NCI-H345 (cell line): ENCODE measurements around the gene HPD.
"Not testable (repeated sequence)": the region's sequence is repeated elsewhere in the genome, so short reads cannot be mapped to it uniquely, and the experiment has no call there.

Experiments
- DNase-seq: peaks from one replicate; lab custom pipeline; 2025; lab: John Stamatoyannopoulos, UW

HPD gene

GRCh38 chr12:121866331-121866730 lies 7.7 kb upstream of the HPD start:
- no peak for DNase-seq

DNA sequence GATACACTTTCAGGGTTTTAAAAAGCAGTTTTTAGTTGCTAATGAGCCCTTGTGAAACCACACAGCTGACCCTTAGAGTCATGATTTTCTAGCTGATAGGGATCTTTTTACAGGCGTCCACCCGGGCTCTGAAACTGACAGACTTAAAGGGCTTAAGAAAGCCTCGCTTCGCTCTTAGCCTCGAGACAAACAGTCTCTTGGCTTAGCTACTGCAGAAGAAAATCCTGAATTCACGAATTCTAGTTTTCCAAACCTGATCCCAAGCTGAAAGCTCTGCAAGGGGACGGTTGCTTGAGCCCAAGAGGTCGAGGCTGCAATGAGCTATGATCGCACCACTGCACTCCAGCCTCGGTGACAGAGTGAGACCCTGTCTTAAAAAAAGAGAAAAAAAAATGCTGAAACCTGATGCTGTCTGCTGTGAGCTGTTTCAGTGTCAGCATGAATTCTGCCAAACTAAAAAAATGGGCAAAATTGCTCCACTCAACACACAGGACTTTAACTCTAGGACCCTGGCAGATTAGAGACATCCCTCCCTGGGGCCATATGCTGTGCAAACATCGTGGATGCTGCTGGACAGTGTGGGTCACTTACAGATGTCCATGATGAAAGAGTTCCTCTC lies 3.1 kb upstream of the HPD start:
- no peak for DNase-seq

GRCh38 chr12:121860699-121861098 lies 2.0 kb upstream of the HPD start:
- DNase-seq, result not testable (repeated sequence)

- DNase-seq, result peak; percentile 5
Measured at GRCh38 chr12:121860257-121860656, 1.6 kb upstream of the HPD start.

DNA sequence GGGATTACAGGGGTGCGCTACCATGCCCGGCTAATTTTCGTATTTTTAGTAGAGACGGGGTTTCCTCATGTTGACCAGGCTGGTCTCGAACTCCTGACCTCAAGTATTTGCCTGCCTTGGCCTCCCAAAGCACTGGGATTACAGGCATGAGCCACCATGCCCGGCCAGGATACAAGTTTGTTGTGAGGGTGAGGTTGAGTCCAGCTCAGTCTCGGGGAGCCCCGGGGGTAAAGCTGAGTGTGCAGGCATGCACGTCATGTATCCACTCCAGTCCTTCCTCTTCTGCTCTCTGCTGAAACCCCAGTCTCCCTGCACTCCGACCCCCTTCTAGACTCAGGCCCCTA lies 369 bp downstream of the HPD start:
- no peak for DNase-seq

DNA sequence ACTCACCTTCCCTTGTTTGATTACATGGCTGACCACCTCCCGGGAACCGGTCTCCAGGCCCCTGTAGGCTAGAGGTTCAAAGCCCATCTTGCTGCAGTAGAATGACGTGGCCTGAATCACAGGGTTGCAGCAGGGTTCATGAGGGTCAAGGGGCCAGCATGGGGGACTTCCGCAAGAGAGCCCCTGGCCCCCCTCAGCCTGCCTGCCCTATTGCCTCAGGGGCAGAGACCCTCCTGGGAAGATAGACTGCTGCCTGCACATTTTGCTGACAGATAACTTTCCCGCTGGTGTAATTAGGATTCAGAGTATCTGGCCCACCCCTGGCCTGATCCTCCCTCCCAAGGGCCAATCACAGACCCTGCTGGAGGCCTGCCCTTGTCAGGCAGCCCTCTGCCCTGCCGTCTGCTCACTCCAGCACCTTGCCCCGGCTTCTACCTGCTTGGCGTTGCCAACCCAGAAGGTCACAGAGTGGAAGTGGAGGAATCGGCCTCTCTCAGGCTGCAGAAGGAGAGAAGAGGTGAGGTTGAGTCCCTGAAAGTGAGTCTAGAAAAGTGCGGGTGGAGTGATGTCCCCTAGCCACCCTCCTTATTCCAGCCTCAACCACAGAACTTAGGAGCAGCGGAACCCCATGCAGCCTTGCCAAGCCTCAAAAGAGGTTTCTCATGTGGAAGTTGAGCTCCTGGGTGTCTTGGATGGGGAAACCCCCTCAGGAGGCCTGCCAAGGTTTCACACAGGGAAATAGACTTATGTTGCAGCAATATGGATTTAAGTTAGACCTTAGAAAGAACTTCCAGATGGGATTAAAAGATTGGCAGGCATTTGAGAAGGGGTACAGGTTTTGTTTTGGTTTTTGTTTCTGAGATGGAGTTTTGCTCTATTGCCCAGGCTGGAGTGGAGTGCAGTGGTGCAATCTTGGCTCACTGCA lies 1.1 kb downstream of the HPD start:
- no peak for DNase-seq

DNA sequence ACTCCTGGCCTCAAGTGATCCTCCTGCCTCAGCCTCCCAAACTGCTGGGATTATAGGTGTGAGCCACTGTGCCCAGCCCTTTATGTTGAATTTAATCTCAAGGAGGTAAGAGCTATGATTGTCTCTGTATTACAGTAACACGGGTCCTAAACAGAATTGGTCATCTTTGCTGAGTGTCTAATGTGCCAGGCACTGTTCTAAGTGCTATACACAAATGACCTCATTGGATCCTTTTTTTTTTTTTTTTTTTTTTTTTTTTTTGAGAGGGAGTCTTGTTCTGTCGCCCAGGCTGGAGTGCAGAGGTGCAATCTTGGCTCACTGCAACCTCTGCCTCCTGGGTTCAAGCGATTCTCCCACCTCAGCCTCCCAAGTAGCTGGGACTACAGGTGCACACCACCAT lies 6.3 kb downstream of the HPD start:
- not testable (repeated sequence) for DNase-seq

DNA sequence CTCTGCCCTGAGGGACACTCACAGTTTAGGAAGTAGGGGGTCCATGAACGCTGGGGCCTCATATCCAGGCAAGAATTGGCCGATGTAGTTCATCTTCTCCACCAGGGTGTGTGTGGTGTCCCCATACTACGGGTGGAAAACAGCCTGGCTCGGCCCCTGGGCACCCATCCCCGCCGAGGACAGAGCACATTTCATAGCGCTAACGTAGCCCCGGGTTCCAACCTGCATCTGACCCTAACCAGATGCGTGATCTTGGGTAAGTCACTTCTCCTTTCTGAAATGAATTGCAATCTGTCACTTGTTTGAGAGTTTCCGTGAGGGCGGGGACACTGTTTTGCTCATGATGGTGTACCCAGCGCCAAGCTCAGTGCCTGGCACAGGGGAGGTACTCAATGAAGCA lies 9.0 kb downstream of the HPD start:
- DNase-seq, result no peak

- no peak for DNase-seq
Measured at GRCh38 chr12:121849211-121849610, 9.4 kb downstream of the HPD start.

DNA sequence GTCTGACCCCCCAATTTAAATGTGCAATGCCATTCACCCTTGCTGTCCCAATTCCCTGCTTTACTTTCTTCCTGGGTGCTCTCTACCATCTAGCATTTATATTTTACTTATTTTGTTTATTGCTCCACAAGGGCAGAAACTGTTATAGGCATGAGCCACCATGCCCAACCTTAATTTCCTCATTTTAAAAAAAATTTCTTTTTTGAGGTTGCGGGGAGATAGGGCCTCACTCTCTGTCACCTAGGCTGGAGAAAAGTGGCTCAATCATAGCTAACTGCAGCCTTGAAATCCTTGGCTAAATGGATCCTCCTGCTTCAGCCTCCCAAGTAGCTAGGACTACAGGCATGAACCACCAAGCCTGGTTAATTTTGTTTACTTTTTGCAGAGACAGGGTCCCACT lies 13.0 kb downstream of the HPD start:
- no peak for DNase-seq

GRCh38 chr12:121843236-121843982 lies 15.2 kb downstream of the HPD start:
- DNase-seq, result no peak

DNA sequence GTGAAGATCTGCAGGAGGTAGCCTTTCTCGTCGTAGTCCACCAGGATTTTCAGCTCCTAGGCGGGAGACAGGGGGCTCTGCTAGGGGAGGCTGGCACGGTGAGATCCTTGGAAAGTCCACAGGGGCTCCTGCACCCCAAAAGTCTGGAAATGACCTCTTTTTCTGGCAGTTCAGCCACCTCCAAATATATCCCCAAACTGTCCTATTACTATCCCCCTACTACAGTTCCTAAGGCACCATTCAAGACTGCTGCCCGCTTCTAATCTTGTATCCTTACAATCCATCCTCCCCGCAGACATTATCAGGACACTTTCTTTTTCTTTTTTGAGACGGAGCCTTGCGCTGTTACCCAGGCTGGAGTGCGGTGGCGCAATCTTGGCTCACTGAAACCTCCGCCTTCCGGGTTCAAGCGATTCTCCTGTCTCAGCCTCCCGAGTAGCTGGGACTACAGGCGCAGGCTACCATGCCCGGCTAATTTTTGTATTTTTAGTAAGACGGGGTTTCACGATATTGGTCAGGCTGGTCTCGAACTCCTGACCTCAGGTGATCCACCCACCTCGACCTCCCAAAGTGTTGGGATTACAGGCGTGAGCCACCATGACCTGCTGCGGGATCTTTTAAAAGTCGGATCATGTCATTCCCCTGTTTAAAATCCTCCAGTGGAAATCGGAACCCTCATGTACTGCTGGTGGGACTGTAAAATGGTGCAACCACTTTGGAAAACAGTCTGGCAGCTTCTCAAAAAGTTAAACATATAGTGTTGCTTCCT lies 18.5 kb downstream of the HPD start:
- DNase-seq, result no peak

DNA sequence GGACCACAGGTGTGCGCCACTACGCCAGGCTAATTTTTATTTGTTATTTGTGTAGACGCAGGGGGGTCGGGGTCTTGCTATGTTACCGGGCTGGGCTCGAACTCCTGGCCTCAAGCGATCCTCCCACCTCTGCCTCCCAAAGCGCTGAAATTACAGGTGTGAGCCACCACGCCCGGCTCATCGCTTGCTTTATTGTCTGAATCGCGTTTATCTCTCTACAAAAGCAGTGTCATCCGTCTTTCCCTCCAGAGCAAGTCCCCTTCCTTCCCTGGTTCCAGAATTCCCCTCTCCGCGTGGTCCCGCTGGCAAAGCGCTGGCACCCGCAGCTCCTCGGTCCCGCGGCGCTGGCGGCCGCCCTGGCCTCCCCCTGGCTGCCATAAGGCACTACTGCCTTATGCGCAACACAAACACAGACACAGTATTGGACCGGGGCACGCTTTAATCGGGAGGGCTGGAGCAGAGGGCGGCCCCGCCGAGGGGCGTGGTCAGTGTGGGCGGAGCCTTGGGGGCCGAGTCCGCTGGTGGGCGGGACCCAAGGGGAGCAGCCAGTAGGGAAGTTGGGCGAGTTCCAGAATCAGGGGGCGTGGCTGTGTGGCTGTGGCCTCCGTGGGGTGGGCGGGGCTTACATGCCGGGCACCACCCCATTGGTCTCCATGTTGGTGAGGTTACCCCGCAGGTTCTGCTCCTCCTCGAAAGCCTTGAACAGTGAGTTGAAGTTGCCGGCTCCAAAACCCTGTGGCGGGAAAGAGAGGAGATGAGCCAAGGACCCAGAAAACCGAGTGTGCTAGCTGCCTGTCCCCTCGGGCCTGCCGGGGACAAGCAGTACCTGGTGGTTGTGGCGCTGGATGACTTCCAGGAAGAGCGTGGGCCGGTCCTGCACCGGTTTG lies 19.3 kb downstream of the HPD start:
- peak; percentile 98 for DNase-seq

- DNase-seq, result no peak
Measured at GRCh38 chr12:121838126-121838525, 20.5 kb downstream of the HPD start.

DNA sequence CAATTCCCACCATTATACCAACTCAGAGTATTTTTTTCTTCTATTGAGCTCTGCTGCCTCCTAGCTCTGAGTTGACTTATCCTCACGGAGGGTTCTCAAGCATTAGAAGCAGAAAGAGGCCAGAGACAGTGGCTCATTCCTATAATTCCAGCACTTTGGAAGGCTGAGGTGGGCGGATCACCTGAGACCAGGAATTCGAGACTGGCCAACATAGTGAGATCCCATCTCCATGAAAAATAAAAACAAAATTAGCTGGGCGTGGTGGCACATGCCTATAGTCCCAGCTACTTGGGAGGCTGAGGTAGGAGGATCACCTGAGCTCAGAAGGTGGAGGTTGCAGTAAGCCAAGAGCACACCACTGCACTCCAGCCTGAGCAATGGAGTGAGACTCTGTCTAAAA lies 21.0 kb downstream of the HPD start:
- no peak for DNase-seq

GRCh38 chr12:121831571-121832245 lies 27.0 kb downstream of the HPD start:
- DNase-seq, result no peak

- DNase-seq, result no peak
Measured at GRCh38 chr12:121830588-121831265, 27.9 kb downstream of the HPD start.

DNA sequence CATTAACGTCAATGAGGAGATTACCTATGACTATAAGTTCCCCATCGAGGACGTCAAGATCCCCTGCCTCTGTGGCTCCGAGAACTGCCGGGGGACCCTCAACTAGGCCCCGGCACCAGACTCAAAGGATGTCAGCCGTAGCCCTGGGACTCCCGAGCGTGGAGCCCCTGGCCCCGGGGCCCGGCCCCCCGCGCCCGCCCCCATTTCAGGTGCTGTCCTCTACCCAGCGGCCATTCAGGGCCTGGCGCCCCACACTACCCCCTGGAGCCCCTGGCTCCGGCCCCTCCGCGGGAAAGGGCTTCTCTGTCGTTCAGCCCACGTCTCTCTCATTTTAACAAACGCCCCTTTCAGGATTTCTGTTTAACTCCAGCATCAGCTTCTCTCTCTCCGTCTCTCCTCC lies 28.5 kb downstream of the HPD start:
- DNase-seq, result no peak

GRCh38 chr12:121829250-121829918 lies 29.3 kb downstream of the HPD start:
- no peak for DNase-seq
